Astrocyte of the cerebellum (primary cell): ENCODE results near the gene CALML6.

Source experiments
- DNase-seq: peaks from one replicate; pipeline ENCODE4 v3.0.0-alpha.2; 2011; ENCODE audit warnings: low read depth
- H3K4me3 ChIP-seq: 2 replicates; pipeline ENCODE4 v1.5.1; 2011; ENCODE audit warnings: mild to moderate bottlenecking, low read depth, low read length, moderate library complexity
- CTCF ChIP-seq: IDR thresholded peaks from 2 replicates; pipeline ENCODE4 v1.5.1; 2012; ENCODE audit warnings: low read length, low read depth, moderate library complexity, mild to moderate bottlenecking; ENCODE audit errors: missing control alignments
- in situ Hi-C: cut with HindIII; loops from 2 replicates; pipeline ENCODE4 v1.10.0; 2017; ENCODE audit warnings: low sequenced_read_pairs

Gene CALML6

GRCh38 chr1:1963570-1963969, 48.5 kb downstream of the CALML6 start:
- DNase-seq: no peak

GRCh38 chr1:1964811-1965210, 49.8 kb downstream of the CALML6 start:
- no peak for DNase-seq
- TF ChIP-seq CTCF: no peak
- no peak overlapping the region for H3K4me3 ChIP-seq
- in situ Hi-C loops: no loop called here

More at GRCh38 chr1:1963570-1963969, 48.5 kb downstream of the CALML6 start:
- in situ Hi-C loops: no loop called here
- TF ChIP-seq CTCF: no peak
- H3K4me3 ChIP-seq: no peak overlapping the region

- no peak overlapping the region for H3K4me3 ChIP-seq
- no peak for DNase-seq
- in situ Hi-C loops: no loop called here
- TF ChIP-seq CTCF: no peak
These were observed 50.5 kb downstream of the CALML6 start for GRCh38 chr1:1965546-1965945.

GRCh38 chr1:1966071-1966740, 51.1 kb downstream of the CALML6 start:
- DNase-seq: no peak
- in situ Hi-C loops: no loop called here
- TF ChIP-seq CTCF: no peak
- H3K4me3 ChIP-seq: no peak overlapping the region
